Midbrain (tissue), 1 donor: ENCODE results near the gene LRSAM1.

Experiments
- DNase-seq: peaks from one replicate; lab custom pipeline; 2025; lab: John Stamatoyannopoulos, UW

LRSAM1 gene

DNA sequence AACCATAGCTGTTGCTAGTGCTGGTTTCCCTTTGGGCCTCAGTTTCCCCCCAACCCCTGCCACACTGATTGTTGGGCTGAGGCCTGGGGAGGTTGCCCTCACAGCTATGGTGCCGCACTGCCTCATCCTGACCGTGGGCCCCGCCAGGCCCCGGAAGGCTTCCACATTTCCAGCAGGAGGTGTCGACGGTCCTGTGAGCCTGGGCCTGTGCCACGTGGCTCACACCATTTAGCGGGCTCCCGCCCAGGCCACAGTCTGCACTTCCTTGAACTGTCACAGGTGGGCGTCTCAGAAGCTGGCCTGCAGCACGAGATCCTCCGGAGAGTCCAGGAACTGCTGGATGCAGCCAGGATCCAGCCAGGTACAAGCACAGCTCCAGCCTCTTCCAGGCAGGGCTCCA is 45.7 kb downstream of the LRSAM1 start:
- no peak for DNase-seq

DNA sequence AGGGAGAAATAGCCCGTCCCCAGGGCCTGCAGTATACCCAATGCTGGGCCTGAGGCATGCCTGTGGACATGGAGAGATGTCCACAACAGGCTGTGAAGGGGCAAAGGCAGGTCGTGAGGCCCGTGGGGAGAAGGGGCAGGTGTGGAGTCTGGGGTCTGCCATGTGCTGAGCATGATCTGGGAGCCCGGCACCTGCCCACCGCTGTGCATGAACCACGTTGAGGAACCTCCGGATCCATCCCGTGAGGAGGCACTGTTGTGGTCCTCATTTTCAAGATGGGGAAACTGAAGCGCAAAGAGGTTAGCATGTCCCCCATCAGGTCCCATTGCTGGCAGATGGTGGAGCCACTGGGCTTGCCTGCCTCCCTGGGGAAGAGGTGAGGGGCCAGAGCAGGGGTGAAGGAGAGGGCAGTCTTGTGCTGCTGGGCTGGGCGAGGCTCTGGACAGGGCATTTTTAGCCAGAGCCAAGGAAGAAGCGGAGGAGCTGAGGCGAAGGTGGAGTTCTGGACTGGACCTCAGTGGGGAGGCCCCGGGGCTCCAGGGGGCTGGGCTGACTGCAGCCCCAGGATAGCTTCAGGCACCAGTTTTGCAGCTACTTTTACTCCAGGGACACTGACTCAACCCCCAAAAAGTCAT is 46.5 kb downstream of the LRSAM1 start:
- no peak for DNase-seq

DNA sequence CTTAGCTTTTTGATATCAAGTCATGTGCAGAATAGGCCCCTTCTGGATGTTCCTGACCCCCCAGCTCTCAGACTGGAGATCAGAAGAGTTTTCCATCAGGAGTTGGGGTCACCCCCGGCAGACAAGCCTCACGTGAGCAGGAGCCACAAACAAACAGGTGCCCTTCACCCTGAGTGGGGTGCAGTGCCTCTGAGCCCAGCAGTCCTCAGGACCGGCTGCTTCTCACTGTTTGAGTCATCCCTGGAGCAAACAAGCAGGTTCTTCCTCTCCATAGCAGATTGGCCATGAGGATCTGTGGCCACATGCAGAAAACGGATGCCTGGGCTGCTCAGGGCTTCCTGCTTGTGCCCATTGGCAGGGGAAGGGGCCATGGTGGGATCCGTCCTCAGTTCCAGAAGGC is 47.0 kb downstream of the LRSAM1 start:
- no peak for DNase-seq

DNA sequence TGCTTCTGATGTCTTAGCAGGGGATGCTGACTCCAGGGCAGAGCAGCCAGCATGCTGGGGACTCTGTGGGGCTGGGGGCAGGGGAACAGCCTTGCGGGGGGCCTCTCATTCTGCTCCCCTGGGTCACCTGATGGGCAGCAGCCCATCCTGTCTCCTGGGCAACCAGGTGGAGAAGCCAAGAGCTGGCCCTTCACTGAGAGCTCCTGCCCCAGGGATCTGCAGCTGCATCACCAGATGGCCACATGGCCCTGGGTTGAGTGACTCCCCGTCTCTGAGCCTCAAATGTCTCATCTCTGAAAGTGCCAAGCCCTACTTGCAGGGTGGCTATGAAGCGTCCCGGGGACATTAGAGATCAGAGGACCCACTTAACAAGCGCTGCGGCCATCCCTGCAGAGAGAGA is 49.1 kb downstream of the LRSAM1 start:
- DNase-seq: no peak

DNA sequence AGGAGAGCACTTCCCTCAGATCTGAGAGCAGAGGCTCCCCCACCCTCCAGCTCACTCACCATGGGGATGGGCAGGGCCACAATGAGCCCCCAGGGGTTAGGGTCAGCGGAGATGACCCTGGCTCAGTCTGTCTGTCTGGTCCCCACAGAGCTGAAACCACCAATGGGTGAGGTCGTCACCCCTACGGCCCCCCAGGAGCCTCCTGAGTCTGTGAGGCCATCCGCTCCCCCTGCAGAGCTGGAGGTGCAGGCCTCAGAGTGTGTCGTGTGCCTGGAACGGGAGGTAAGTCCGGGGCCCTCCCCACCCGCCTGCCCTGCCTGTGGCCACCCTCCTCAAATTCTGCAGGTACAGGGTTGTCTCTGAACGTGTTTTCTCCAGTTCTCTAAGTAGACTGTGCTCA is 49.6 kb downstream of the LRSAM1 start:
- DNase-seq: no peak

DNA sequence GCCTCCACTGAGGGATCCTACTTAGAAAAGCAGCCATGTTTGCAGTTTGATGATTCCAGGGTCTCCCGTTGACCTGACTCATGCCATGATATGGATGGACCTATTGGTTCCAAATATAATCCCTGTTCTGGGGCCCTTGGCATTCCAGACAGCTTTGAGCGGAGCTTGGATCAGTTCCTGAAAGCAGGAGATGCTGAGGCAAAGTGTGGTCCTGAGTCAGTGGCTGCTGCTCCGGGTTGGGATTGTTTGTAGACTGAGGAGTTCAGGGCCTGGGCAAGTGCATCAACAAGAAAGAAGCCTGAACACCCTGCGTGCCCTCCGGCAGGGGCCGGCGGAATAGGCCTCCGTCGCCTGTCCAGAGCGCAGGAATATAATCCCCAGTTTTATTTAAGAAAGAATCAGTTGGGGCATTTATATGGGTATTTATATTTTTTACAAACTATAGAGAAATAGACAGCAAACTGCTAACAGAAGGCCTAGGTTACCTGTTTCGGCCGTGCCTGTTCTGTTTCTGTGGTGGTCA is 50.6 kb downstream of the LRSAM1 start:
- no peak for DNase-seq

DNA sequence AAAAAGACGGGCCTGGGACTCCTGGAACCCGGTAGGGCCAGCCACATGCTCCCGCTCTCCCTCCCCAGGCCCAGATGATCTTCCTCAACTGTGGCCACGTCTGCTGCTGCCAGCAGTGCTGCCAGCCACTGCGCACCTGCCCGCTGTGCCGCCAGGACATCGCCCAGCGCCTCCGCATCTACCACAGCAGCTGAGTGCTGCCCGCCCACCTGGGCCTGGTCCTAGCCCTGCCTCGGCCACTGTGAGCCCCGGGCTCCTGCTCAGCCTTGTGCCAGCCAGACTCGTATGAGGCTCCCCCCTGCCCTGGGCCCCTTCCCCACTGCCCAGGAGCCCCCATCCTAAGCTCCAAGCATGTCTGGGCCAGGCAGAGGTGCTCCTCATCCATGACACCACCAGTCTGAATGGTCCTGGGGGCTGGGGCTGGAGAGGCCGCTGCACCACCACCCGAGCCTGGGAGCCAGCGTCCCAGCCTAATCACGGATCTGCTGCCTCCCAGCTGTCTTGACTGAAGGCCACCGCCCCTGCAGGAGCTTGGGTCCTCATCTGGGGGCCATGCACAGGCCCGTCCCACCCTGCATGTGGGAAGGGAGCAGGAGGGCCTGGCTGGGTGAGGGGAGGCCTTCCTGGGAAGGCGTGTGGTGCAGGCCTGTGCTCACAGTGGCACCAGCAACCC is 51.5 kb downstream of the LRSAM1 start:
- no peak for DNase-seq

DNA sequence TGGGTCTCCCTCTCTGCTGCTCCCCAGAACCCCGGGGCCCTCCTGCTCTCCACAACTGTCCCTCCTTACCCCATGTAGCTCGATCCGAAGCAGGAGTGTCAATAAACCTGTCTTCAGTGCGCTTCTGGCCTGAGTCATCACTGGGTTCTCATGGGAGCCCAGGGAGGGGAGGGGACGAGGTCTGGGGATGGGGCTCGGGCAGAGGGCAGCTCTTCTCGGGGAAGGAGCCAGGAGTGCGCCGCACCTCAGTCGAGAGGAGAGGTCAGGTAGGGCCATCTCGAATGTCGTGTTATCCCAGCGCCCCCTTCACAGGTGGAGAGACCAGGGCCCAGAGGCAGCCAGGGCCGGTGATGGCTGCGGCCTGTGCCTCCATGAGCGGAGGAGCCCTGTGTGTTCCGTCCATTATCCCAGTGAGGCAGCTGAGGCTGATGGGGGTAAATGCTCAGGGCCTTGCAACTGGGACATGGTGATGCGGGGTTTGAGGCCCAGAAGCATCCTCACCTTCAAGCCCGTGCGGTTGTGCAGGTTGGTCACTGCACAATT is 52.1 kb downstream of the LRSAM1 start:
- no peak for DNase-seq

DNA sequence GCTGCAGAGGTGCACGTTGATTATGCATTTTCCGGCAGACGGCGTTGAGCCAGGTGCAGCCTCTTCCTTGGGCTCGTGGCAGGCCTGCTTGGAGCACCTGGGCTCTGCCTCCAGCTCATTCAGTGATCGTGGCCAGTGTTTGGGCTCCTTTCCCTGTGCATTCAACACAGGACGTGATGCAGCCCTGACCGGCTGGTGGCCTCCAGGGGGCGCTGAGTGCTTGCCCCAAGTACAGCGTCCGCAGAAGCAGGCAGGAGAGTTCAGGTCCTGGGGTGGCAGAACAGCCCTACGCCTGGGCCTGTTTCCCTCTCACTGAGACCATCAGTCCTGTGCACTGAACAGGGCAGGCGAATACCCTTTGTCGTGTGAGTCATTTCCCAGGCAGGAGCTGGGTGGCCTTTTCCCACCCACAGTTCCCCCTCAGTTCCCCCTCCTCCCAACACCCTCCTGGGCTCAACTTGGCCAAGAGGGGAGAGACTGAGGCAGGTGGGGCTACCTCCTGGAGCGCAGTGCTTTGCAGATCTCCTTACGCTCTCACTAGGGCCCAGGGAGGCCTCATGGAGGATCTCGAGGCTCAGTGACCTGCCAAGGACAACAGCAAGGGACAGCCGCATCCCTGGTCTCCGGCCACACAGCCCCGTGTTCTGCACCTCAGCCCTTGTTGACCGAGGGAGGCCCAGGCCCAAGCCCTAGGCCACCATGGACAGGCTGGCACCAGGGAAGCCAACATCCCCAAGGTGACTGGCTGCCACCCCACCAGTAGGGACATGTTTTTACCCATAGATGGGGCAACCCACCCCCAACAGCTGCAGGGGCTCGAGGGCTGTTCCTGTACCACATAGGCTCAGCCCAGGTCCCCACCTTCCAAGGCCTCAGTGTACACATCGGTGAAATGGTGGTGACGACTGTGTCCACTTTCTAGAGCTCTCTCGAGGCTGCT is 52.9 kb downstream of the LRSAM1 start:
- DNase-seq: peak; percentile 80

DNA sequence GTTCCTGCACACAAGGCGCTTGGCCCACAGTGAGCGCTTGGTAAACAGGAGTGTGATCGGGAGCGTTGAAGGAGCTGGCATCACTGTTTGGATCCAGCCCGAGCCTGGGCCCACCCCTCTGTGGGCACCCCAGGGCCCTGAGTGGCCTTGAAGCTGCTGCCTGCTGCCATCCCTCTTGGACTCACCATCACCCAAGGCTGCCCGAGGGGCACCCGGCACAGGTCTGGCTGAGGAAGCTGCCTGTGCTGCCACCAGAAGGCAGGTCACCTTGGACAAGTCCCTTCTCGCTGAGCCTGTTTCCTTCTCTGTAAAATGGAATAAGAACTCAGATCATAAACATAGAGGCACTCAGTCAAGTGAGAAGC is 53.6 kb downstream of the LRSAM1 start:
- DNase-seq: no peak

DNA sequence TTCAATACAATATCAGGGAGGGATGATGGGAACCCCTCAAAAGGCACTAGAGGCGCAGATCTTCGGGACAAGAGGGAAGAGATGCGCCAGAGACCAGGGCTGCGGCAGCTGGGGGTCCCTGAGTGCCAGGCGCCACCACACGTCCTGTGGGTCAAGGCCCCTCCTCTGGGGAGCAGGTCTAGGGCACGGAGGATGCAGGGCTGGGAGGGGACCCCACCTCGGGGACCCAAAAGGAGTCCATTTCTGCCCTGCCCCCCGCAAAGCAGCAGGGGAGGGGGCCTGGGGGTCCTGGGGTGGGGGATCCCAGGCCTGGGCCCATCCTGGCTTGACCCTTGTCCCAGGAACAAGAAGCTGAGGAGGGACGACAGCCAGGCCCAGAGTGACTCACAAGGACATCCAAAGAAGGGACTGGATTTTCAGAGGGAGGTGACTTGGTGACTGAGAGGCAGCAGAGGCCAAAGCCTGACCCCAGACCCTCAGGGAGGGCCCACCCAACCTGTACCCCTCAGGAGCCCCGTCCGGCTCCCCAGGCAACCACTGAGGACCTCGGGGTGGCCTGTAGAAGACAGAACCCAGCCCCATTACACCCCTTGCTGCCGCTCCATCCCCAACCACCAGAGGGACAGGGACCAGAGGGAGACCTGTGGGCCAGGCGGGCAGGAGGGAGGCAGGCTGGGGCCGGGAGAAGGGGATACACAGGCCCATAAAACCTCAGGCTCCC is 54.2 kb downstream of the LRSAM1 start:
- no peak for DNase-seq

DNA sequence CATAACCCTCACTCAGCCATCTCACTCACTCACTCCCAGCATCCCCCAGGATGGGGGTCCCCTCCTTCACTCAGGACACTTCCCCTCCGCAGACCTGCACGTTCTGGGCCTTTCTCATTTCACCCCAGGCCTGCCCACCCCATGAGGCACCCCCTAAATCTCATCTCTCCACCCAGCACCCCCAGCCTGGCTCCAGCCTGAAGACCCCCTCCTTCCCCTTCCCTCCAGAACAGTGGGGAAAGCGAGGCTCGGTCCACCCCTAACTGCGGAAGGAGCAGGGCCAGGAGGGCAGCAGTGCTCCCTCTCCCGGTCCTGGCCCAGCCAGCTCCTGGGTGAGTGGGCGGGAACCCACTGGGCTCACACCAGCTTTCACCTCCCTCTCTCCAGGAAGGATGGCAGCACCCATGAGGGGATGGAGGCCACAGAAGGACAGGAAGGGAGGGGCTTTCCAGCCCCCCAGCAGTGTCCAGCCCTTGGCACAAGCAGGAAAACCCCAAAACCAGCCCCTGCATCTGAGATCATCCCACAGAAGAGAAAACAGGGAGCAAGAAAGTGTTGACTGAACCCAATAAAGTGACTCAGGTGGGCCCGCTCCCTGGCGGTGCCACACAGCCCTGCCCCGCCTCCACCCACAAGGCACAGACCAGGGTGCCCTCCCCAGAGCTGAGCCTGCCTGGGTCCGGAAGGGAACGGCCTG is 55.0 kb downstream of the LRSAM1 start:
- DNase-seq: no peak

DNA sequence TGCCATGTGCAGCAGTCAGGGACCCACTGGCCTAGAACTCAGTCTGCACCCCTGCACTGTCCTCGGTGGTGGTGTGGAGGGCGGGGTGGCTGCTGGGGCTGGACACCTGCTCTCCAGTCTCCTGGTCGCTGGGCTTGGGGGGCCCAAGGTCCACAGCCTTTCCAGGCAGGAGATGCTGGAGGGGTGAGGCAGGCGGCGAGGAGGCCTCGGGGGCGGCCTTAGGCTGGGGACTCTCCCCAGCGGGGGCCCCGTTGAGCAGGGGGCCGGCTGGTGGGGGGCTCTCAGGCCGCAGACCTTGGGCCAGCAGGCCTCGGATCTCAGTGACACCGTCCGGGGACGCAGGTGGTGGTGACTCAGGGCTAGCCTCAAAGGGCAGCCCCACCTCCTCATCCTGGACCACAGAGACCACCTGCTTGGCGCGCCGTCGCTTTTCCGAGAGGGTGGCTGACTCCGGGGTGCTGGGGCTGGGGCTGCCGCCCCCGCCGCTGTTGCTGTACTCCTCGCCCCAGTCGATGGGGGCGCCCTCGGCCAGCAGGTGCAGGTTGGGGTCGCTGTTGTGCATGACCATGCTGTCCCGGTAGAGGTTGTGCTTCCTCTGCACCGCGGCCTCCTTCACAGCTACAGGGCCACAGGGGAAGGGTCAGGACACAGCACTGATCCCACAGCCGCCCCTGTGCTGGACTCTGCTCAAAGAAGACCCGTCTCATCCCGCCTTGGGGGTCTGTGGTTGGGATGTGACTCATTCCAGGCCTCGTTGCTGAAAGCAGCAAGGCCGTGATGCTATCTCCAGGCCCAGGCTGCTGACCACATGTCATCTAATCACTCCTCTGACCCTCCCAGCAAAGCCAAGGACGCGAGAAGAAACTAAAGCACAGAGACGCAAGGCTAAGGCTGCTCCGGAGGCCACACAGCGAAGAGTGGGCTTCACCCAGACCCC is 55.8 kb downstream of the LRSAM1 start:
- no peak for DNase-seq

DNA sequence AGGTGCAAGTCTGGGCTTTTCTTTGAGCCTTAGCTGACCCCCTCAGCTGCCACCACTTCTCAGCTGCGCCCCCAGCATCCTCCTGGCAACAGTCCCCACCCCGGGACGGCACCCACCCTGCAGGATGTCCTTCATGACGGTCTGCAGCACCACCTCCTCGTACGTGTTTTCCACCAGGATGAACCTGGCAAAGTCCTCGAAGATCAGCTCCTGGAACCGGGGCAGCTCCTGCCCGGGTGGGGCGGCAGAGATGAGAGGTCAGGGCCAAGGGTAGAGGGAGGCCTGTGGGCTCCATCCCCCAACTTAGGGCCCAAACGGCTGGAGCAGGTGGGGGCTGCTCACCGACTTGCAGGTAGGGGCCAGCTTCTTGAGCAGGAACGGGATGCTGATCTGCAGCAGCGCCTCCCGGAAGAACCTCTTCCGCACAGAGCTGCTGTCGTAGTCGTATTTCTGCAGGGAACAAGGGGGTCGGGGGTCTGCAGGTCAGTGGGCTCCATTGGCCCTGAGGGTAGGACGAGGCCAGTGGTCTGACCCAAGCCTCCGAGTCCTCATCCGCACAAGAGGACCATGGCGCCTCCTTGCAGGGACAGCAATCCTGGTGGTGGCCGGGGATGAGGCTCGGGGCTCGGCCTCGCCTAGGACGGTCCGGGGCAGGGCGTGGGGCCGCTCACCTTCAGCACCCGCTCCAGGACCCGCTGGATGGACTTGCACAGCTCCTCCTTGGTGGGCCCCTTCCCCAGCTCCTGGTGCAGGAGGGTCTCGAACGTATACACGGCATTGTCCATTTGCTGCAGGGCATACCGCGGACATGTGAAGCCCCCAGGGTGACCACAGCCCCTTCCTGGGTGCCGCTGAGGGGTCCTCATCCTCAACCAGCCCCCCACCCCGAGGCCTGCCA is 56.7 kb downstream of the LRSAM1 start:
- no peak for DNase-seq

DNA sequence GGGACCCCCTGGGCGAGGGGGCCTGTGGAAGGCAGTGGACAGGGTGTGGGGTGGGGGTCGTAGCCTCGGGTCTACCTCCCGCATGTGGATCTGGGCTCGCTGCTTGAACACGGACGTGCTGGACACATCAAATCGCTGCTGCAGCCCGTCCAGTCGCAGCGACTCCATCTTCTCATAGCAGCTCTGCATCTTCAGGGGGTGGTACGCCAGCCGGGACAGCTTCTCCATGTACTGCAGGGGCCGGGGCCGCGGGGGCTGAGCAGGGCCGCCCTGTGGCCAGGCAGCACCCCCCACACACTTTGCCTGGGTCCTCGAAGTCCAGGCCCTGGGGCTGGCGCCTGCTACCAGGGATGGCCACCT is 57.6 kb downstream of the LRSAM1 start:
- no peak for DNase-seq

DNA sequence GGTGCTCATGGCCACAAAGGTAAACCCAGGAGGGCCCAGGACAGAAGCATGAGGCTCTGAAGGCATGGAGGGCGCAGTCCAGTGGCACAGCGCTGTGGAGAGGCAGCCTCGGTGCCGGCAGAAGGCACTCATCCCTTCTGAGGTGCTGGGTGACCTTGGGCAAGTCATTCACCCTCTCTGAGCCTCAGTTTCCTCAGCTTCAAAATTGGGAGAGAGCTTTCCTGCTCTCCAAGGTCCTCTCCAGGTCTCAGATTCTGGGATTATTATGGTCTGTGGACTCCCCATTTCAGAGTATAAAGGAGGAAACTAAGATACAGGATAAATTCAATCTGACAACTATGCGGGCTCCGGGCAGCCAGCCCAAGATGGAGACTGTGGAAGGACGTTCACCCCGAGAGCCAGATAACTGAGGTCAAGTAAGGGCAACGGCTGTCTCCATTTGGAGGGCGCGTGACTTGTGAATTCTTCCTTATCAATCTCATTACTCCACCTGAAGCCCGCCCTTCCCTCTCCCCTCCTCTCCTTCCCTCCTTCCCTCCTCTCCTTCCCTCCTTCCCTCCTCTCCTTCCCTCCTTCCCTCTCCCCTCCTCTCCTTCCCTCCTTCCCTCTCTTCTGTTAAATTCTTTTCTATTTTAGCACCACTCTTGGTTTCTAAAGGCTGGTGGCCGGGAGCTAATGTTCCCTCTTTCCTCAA is 58.1 kb downstream of the LRSAM1 start:
- no peak for DNase-seq

DNA sequence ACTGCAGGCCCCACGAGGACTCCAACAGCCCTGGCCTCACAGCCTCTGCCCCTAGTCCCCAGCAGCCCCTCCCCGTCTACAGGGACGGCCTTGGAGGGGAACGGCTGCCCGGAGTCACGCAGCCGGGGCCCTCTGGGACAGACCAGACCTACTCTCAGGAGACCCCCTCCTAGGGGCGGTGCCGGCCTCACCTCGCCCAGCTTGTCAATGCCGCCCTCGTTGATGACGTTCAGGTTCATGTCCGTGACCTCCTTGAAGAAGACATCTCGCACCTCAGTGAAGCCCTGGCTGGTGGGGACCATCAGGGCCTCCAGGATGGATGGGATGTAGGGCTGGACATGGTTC is 58.6 kb downstream of the LRSAM1 start:
- no peak for DNase-seq

DNA sequence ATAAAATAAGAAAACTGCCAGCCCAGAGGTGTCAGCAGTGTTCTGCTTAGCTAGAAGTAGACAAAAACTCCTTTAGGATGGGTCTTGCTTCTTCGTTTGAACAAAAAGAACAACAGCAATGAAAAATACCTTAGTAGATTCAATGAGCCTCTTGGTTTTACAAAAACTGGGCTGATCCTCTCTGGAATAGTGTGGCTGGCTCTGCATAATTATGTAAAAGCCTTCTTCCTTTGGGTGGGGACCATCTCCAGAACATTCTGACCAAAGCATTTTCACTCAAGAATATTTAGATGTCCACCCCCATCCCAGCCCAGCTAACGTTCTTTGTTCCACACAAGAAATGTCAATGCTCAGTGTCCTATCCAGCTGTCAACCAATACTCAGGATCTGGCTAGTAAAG is 63.2 kb downstream of the LRSAM1 start:
- no peak for DNase-seq
